Spleen (tissue), 7 donors: ENCODE measurements around the gene SELENOW.

Experiments
- CTCF ChIP-seq, 11 experiments: fragments of 200-600 bp in 7 of 11; fragments of 450-650 bp in 4 of 11; sonication (generic) in 4 of 11; IDR thresholded peaks in 8 of 11; conservative IDR thresholded peaks in 3 of 11; 1 replicate in 7 of 11; 2 replicates in 4 of 11; pipeline versions ENCODE4 v1.4.0 to v1.8.0; 2016 to 2021; ENCODE audit warnings: antibody characterized with exemption in 11 of 11, inconsistent platforms in 4 of 11, mild to moderate bottlenecking in 1 of 11
- POLR2AphosphoS5 ChIP-seq, 3 donors: sonication (generic); formaldehyde crosslinking; IDR thresholded peaks; one replicate each; pipeline ENCODE4 v1.5.1; 2017; ENCODE audit warnings: antibody characterized with exemption in 3 of 3
- donor health status: DM: no; HTN: no; CAD: no; lungs with moderate emphysema.
- donor health status: DM: no; HTN: no; CAD: no.
- donor health status: DM: no; HTN: no; CAD: no.

GRCh38 chr19:47781590-47782262 lies 3.2 kb downstream of the SELENOW start:
- TF ChIP-seq CTCF (IDR thresholded peaks at IDR 0.05 in 8 of 11, conservative IDR thresholded peaks at IDR 0.05 in 3 of 11) (no peak), POLR2AphosphoS5 (IDR thresholded peaks at IDR 0.05) (peak in 1 of 3 donors; percentile 18)
